Activated B cell treated with CpG ODN at 0.5 μM for 24 hours (primary cell): ENCODE results near the gene UGT1A5. TPM values are rescaled to one million over a fixed set of nuclear protein-coding genes. Genes with fewer than 3 reads are reported as not detected.

Source experiments
- ATAC-seq: fragments of 200-7000 bp; cut with Tn5 transposase; one replicate; pipeline ENCODE4 v1.10.0; 2021; ENCODE audit warnings: low read depth, mild to moderate bottlenecking, moderate library complexity
- CTCF ChIA-PET: fragments of 350-600 bp; sonication (Branson Sonifier 250); formaldehyde crosslinking; loops from one replicate; lab custom pipeline; 2021; ENCODE audit warnings: antibody characterized with exemption; lab: Charles Lee
- POLR2A ChIA-PET: fragments of 350-600 bp; sonication (Branson Sonifier 250); formaldehyde crosslinking; loops from one replicate; lab custom pipeline; 2021; ENCODE audit warnings: antibody characterized with exemption; lab: Charles Lee
- DNase-seq: peaks from one replicate; pipeline ENCODE4 v3.0.0; 2022
- H3K27ac Mint-ChIP-seq: one replicate; pipeline ENCODE4 v1.8.0; 2020; ENCODE audit warnings: mixed read lengths
- H3K27me3 Mint-ChIP-seq: one replicate; pipeline ENCODE4 v1.8.0; 2021; ENCODE audit warnings: mixed read lengths
- H3K36me3 Mint-ChIP-seq: one replicate; pipeline ENCODE4 v1.8.0; 2021; ENCODE audit warnings: low read depth, mixed read lengths
- H3K4me1 Mint-ChIP-seq: one replicate; pipeline ENCODE4 v1.8.0; 2021; ENCODE audit warnings: mixed read lengths
- H3K4me3 Mint-ChIP-seq: one replicate; pipeline ENCODE4 v1.8.0; 2020; ENCODE audit warnings: mild to moderate bottlenecking, mixed read lengths
- H3K9me3 Mint-ChIP-seq: one replicate; pipeline ENCODE4 v1.8.0; 2020; ENCODE audit warnings: mixed read lengths
- CTCF ChIP-seq: fragments of 200-600 bp; IDR thresholded peaks from one replicate; pipeline ENCODE4 v1.8.0; 2022; ENCODE audit warnings: antibody characterized with exemption, mild to moderate bottlenecking
- intact Hi-C: fragments of 100-400 bp; cut with micrococcal nuclease; formaldehyde crosslinking; loops from one replicate; pipeline ENCODE4 v1.15.1; 2024
- total RNA-seq: library from RNA; stranded (reverse); gene quantifications from 2 replicates; pipeline ENCODE4 v1.2.3, GENCODE V29; 2022

The UGT1A5 gene
- total RNA-seq, 1 donor from 2014 or later, result not detected

- DNase-seq (no peak), ATAC-seq (no peak)
- Mint-ChIP-seq H3K9me3 (no peaks in the 10 kb centered on the region), H3K36me3 (no peaks in the 10 kb centered on the region), H3K27ac (no peak overlapping the region), H3K4me1 (no peaks in the 10 kb centered on the region), H3K27me3 (peaks cover 7% of the 10 kb centered on the region), H3K4me3 (no peak overlapping the region)
- CTCF ChIA-PET, result no interaction called here
- intact Hi-C loops, result no loop called here
- POLR2A ChIA-PET, result no interaction called here
- no peak for TF ChIP-seq CTCF
These were observed 79.2 kb downstream of the UGT1A5 start for GRCh38 chr2:233791883-233792329.

GRCh38 chr2:233792720-233793119, 80.0 kb downstream of the UGT1A5 start:
- Mint-ChIP-seq H3K4me3 (no peak overlapping the region), H3K36me3 (no peaks in the 10 kb centered on the region), H3K27ac (no peak overlapping the region), H3K4me1 (no peaks in the 10 kb centered on the region), H3K27me3 (peaks cover 7% of the 10 kb centered on the region), H3K9me3 (no peaks in the 10 kb centered on the region)
- no peak for TF ChIP-seq CTCF
- ATAC-seq (no peak), DNase-seq (no peak)
- intact Hi-C loops, result no loop called here
- ChIA-PET CTCF (no interaction called here), POLR2A (no interaction called here)

GRCh38 chr2:233793465-233794127, 80.9 kb downstream of the UGT1A5 start:
- Mint-ChIP-seq H3K9me3 (no peaks in the 10 kb centered on the region), H3K27ac (no peak overlapping the region), H3K36me3 (no peaks in the 10 kb centered on the region), H3K27me3 (peaks cover 7% of the 10 kb centered on the region), H3K4me3 (no peak overlapping the region), H3K4me1 (no peaks in the 10 kb centered on the region)
- intact Hi-C loops, result no loop called here
- TF ChIP-seq CTCF, result no peak
- no peak for DNase-seq
- ATAC-seq, result no peak
- CTCF ChIA-PET, result no interaction called here
- POLR2A ChIA-PET, result no interaction called here

- Mint-ChIP-seq H3K9me3 (no peaks in the 10 kb centered on the region), H3K36me3 (no peaks in the 10 kb centered on the region), H3K4me1 (no peaks in the 10 kb centered on the region), H3K27ac (no peak overlapping the region), H3K27me3 (peaks cover 7% of the 10 kb centered on the region), H3K4me3 (no peak overlapping the region)
- DNase-seq (no peak), ATAC-seq (no peak)
- intact Hi-C loops, result no loop called here
- CTCF ChIA-PET, result no interaction called here
- POLR2A ChIA-PET, result no interaction called here
- no peak for TF ChIP-seq CTCF
These were observed 81.5 kb downstream of the UGT1A5 start for GRCh38 chr2:233794128-233794658.

- Mint-ChIP-seq H3K4me1 (no peaks in the 10 kb centered on the region), H3K36me3 (no peaks in the 10 kb centered on the region), H3K27ac (no peak overlapping the region), H3K4me3 (no peak overlapping the region), H3K9me3 (peaks cover 2% of the 10 kb centered on the region), H3K27me3 (peaks cover 7% of the 10 kb centered on the region)
- DNase-seq, result no peak
- ChIA-PET CTCF (no interaction called here), POLR2A (no interaction called here)
- no peak for TF ChIP-seq CTCF
- intact Hi-C loops, result no loop called here
- ATAC-seq, result no peak
These were observed 83.0 kb downstream of the UGT1A5 start for GRCh38 chr2:233795735-233796171.
